Stimulated activated CD4-positive, alpha-beta T cell treated with anti-CD3 and anti-CD28 coated beads, Interleukin-15, amount 100 ng/mL, for 48 hours (primary cell): ENCODE measurements around the gene CNIH3.
"Not testable (repeated sequence)": the region's sequence is repeated elsewhere in the genome, so short reads cannot be mapped to it uniquely, and the experiment has no call there.

Experiments used
- DNase-seq, 2 donors: peaks; one replicate each; pipeline ENCODE4 v3.0.0-alpha.2; 2020; ENCODE audit warnings: low read depth in 2 of 2

CNIH3 gene

GRCh38 chr1:224643653-224644052 is 27.5 kb downstream of the CNIH3 start:
- DNase-seq: no peak

GRCh38 chr1:224644553-224645154 is 28.5 kb downstream of the CNIH3 start:
- DNase-seq: peak; percentile 10 to 32

- DNase-seq: no peak
Observed at GRCh38 chr1:224647449-224647848, 31.3 kb downstream of the CNIH3 start.

GRCh38 chr1:224650290-224650689 is 34.2 kb downstream of the CNIH3 start:
- DNase-seq: no peak

- no peak for DNase-seq
Observed at GRCh38 chr1:224651188-224651587, 35.1 kb downstream of the CNIH3 start.

- no peak for DNase-seq
Observed at GRCh38 chr1:224656392-224656791, 40.3 kb downstream of the CNIH3 start.

GRCh38 chr1:224660074-224660473 is 44.0 kb downstream of the CNIH3 start:
- no peak for DNase-seq

- DNase-seq: no peak
Observed at GRCh38 chr1:224662870-224663269, 46.8 kb downstream of the CNIH3 start.

- DNase-seq: no peak
Observed at GRCh38 chr1:224665016-224665415, 48.9 kb downstream of the CNIH3 start.

- DNase-seq: no peak
Observed at GRCh38 chr1:224666078-224666477, 50.0 kb downstream of the CNIH3 start.

- no peak for DNase-seq
Observed at GRCh38 chr1:224666913-224667312, 50.8 kb downstream of the CNIH3 start.

- no peak for DNase-seq
Observed at GRCh38 chr1:224668984-224669383, 52.9 kb downstream of the CNIH3 start.

- no peak for DNase-seq
Observed at GRCh38 chr1:224669403-224669802, 53.3 kb downstream of the CNIH3 start.

GRCh38 chr1:224670506-224670905 is 54.4 kb downstream of the CNIH3 start:
- DNase-seq: no peak

- no peak for DNase-seq
Observed at GRCh38 chr1:224671076-224671475, 55.0 kb downstream of the CNIH3 start.

GRCh38 chr1:224673141-224673540 is 57.0 kb downstream of the CNIH3 start:
- DNase-seq: no peak

- DNase-seq: no peak
Observed at GRCh38 chr1:224675590-224675989, 59.5 kb downstream of the CNIH3 start.

- no peak for DNase-seq
Observed at GRCh38 chr1:224676551-224676950, 60.4 kb downstream of the CNIH3 start.

- no peak for DNase-seq
Observed at GRCh38 chr1:224678168-224678567, 62.1 kb downstream of the CNIH3 start.

- no peak for DNase-seq
Observed at GRCh38 chr1:224679606-224680005, 63.5 kb downstream of the CNIH3 start.

GRCh38 chr1:224681816-224682215 is 65.7 kb downstream of the CNIH3 start:
- no peak for DNase-seq

- no peak for DNase-seq
Observed at GRCh38 chr1:224683936-224684335, 67.8 kb downstream of the CNIH3 start.

GRCh38 chr1:224684979-224685425 is 68.9 kb downstream of the CNIH3 start:
- DNase-seq: no peak

- DNase-seq: not testable (repeated sequence)
Observed at GRCh38 chr1:224686140-224686539, 70.0 kb downstream of the CNIH3 start.
